HG02981 (cell line): Measurements from ENCODE around the gene CDH23.

Experiments
- ATAC-seq: cut with Tn5 transposase; IDR thresholded peaks from one replicate; pipeline ENCODE4 v1.9.1; 2021; ENCODE audit warnings: mild to moderate bottlenecking, moderate library complexity; ENCODE audit not compliant: unreplicated experiment

Gene CDH23

GRCh38 chr10:71531485-71532446 is 135.0 kb downstream of the CDH23 start:
- ATAC-seq: no peak

GRCh38 chr10:71532878-71533277 is 136.2 kb downstream of the CDH23 start:
- no peak for ATAC-seq

- no peak for ATAC-seq
These were observed 137.2 kb downstream of the CDH23 start for GRCh38 chr10:71533936-71534335.

GRCh38 chr10:71534568-71535194 is 138.0 kb downstream of the CDH23 start:
- ATAC-seq: no peak

- ATAC-seq: no peak
These were observed 139.6 kb downstream of the CDH23 start for GRCh38 chr10:71536332-71536731.

GRCh38 chr10:71537125-71537524 is 140.4 kb downstream of the CDH23 start:
- no peak for ATAC-seq

GRCh38 chr10:71537681-71538080 is 141.0 kb downstream of the CDH23 start:
- ATAC-seq: no peak

- no peak for ATAC-seq
These were observed 142.0 kb downstream of the CDH23 start for GRCh38 chr10:71538608-71539260.

GRCh38 chr10:71539442-71540118 is 142.9 kb downstream of the CDH23 start:
- no peak for ATAC-seq

GRCh38 chr10:71542478-71542877 is 145.8 kb downstream of the CDH23 start:
- no peak for ATAC-seq

GRCh38 chr10:71543608-71544170 is 147.0 kb downstream of the CDH23 start:
- no peak for ATAC-seq

GRCh38 chr10:71545001-71545400 is 148.3 kb downstream of the CDH23 start:
- ATAC-seq: no peak

GRCh38 chr10:71546220-71546619 is 149.5 kb downstream of the CDH23 start:
- ATAC-seq: no peak

- no peak for ATAC-seq
These were observed 150.6 kb downstream of the CDH23 start for GRCh38 chr10:71547312-71547711.

- ATAC-seq: no peak
These were observed 151.4 kb downstream of the CDH23 start for GRCh38 chr10:71547876-71548846.

GRCh38 chr10:71549766-71550533 is 153.2 kb downstream of the CDH23 start:
- no peak for ATAC-seq

- no peak for ATAC-seq
These were observed 153.9 kb downstream of the CDH23 start for GRCh38 chr10:71550628-71551027.

- no peak for ATAC-seq
These were observed 155.2 kb downstream of the CDH23 start for GRCh38 chr10:71551970-71552369.

- ATAC-seq: no peak
These were observed 156.7 kb downstream of the CDH23 start for GRCh38 chr10:71553432-71553831.
